Breast epithelium (tissue), 4 donors: Measurements from ENCODE around the gene UPP2. TPM values are rescaled to one million over a fixed set of nuclear protein-coding genes. Genes with fewer than 3 reads are reported as not detected.

ENCODE experiments used
- DNase-seq, 2 donors: peaks; one replicate each; pipeline ENCODE4 v3.0.0-alpha.2; 2019; ENCODE audit warnings: low spot score in 2 of 2
- H3K27ac ChIP-seq, 2 donors: fragments of 200-600 bp; sonication (generic) in 1 of 2; one replicate each; pipeline ENCODE4 v1.5.1; 2016 to 2019; ENCODE audit warnings: mild to moderate bottlenecking in 1 of 2
- H3K27me3 ChIP-seq, 2 donors: fragments of 200-600 bp; sonication (generic) in 1 of 2; one replicate each; pipeline versions ENCODE4 v1.5.1 to v1.6.0; 2017 to 2019; ENCODE audit warnings: control low read depth in 1 of 2, mild to moderate bottlenecking in 1 of 2
- H3K36me3 ChIP-seq: fragments of 200-600 bp; one replicate; pipeline ENCODE4 v1.5.1; 2019
- H3K4me1 ChIP-seq, 2 donors: fragments of 200-600 bp; sonication (generic); one replicate each; pipeline ENCODE4 v1.5.1; 2016 to 2019; ENCODE audit warnings: control low read depth in 1 of 2
- H3K4me3 ChIP-seq, 3 donors: fragments of 200-600 bp; sonication (generic); 1 replicate in 2 of 3; 2 replicates in 1 of 3; pipeline ENCODE4 v1.5.1; 2016 to 2019; ENCODE audit warnings: mild to moderate bottlenecking in 3 of 3, moderate library complexity in 2 of 3
- H3K9me3 ChIP-seq, 2 donors: fragments of 200-600 bp; sonication (generic) in 1 of 2; one replicate each; pipeline ENCODE4 v1.5.1; 2016 to 2019; ENCODE audit warnings: control low read depth in 1 of 2
- CTCF ChIP-seq, 3 donors: fragments of 450-650 bp; IDR thresholded peaks; one replicate each; pipeline ENCODE4 v1.5.1; 2016 to 2017; ENCODE audit warnings: antibody characterized with exemption in 3 of 3, mild to moderate bottlenecking in 3 of 3, moderate library complexity in 3 of 3
- POLR2A ChIP-seq: fragments of 450-650 bp; IDR thresholded peaks from one replicate; pipeline ENCODE4 v1.6.1; 2016; ENCODE audit warnings: antibody characterized with exemption, mild to moderate bottlenecking, moderate library complexity
- POLR2AphosphoS5 ChIP-seq, 3 donors: sonication (generic); formaldehyde crosslinking; IDR thresholded peaks; one replicate each; pipeline ENCODE4 v1.6.1; 2017; ENCODE audit warnings: antibody characterized with exemption in 3 of 3
- intact Hi-C: fragments of 100-400 bp; cut with DNase I; formaldehyde crosslinking; loops from one replicate; pipeline ENCODE4 v1.15.1; 2023; ENCODE audit warnings: low total_unique reads
- total RNA-seq, 3 donors: library from RNA; depleted of rRNA; stranded (reverse); fragments of >200 nt; gene quantifications; one replicate each; pipeline ENCODE4 v1.1.0, GENCODE V29; 2016

Gene UPP2
- total RNA-seq, 3 donors from 2014 or later = 0.16 TPM; not detected in 2

DNA sequence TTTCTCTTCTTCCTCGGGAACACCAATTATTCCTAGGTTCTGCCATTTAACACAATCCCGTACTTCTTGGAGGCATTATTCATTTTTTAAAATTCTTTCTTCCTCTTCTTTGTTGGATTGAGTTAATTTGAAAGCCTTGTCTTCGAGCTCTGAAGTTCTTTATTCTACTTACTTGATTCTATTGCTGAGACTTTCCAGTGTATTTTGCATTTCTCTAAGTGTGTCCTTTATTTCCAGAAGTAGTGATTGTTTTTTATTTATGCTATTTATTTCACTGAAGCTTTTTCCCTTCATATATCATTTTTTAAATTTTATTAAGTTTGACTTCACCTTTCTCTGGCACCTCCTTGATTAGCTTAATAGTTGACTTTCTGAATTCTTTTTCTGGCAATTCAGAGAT lies 13.6 kb upstream of the UPP2 start:
- Histone ChIP-seq H3K27me3 (no peaks in the 10 kb centered on the region), H3K36me3 (no peaks in the 10 kb centered on the region), H3K4me3 (no peak overlapping the region), H3K27ac (no peak overlapping the region), H3K9me3 (peaks cover 0 to 5% of the 10 kb centered on the region in 2 donors), H3K4me1 (no peaks in the 10 kb centered on the region)
- TF ChIP-seq POLR2A = no peak
- intact Hi-C loops = no loop called here
- no peak for DNase-seq

- no peak for DNase-seq
- Histone ChIP-seq H3K9me3 (peaks cover 0 to 5% of the 10 kb centered on the region in 2 donors), H3K36me3 (no peaks in the 10 kb centered on the region), H3K4me1 (no peaks in the 10 kb centered on the region), H3K4me3 (no peak overlapping the region), H3K27ac (no peak overlapping the region), H3K27me3 (no peaks in the 10 kb centered on the region)
- intact Hi-C loops = no loop called here
- TF ChIP-seq CTCF (IDR thresholded peaks at IDR 0.05) (no peak), POLR2A (no peak), POLR2AphosphoS5 (IDR thresholded peaks at IDR 0.05) (no peak)
These were observed 12.4 kb upstream of the UPP2 start for GRCh38 chr2:158089322-158089721.

- no peaks in the 10 kb centered on the region for H3K36me3 ChIP-seq
- no peaks in the 10 kb centered on the region for H3K27me3 ChIP-seq
- intact Hi-C loops = no loop called here
- no peaks in the 10 kb centered on the region for H3K9me3 ChIP-seq
- DNase-seq = no peak
- no peaks in the 10 kb centered on the region for H3K4me1 ChIP-seq
- TF ChIP-seq POLR2AphosphoS5 (IDR thresholded peaks at IDR 0.05) (no peak), POLR2A (no peak), CTCF (IDR thresholded peaks at IDR 0.05) (no peak)
- no peak overlapping the region for H3K27ac ChIP-seq
- no peak overlapping the region for H3K4me3 ChIP-seq
These were observed 10.0 kb upstream of the UPP2 start for GRCh38 chr2:158091647-158092046.

- no peak for TF ChIP-seq CTCF (IDR thresholded peaks at IDR 0.05)
- TF ChIP-seq POLR2A = no peak
- TF ChIP-seq POLR2AphosphoS5 (IDR thresholded peaks at IDR 0.05) = no peak
These were observed 7.1 kb upstream of the UPP2 start for GRCh38 chr2:158094487-158095092.

GRCh38 chr2:158095269-158095668 lies 6.4 kb upstream of the UPP2 start:
- intact Hi-C loops = no loop called here
- H3K27me3 ChIP-seq = no peaks in the 10 kb centered on the region
- H3K4me3 ChIP-seq = no peak overlapping the region
- no peaks in the 10 kb centered on the region for H3K9me3 ChIP-seq
- H3K27ac ChIP-seq = no peak overlapping the region
- DNase-seq = no peak
- H3K36me3 ChIP-seq = no peaks in the 10 kb centered on the region
- no peaks in the 10 kb centered on the region for H3K4me1 ChIP-seq
- no peak for TF ChIP-seq POLR2A
- TF ChIP-seq POLR2AphosphoS5 (IDR thresholded peaks at IDR 0.05) = no peak
- TF ChIP-seq CTCF (IDR thresholded peaks at IDR 0.05) = no peak

More at GRCh38 chr2:158094487-158095092, 7.1 kb upstream of the UPP2 start:
- intact Hi-C loops = no loop called here
- no peak overlapping the region for H3K27ac ChIP-seq
- H3K36me3 ChIP-seq = no peaks in the 10 kb centered on the region
- H3K9me3 ChIP-seq = no peaks in the 10 kb centered on the region
- no peak for DNase-seq
- no peak overlapping the region for H3K4me3 ChIP-seq
- H3K4me1 ChIP-seq = no peaks in the 10 kb centered on the region
- no peaks in the 10 kb centered on the region for H3K27me3 ChIP-seq

DNA sequence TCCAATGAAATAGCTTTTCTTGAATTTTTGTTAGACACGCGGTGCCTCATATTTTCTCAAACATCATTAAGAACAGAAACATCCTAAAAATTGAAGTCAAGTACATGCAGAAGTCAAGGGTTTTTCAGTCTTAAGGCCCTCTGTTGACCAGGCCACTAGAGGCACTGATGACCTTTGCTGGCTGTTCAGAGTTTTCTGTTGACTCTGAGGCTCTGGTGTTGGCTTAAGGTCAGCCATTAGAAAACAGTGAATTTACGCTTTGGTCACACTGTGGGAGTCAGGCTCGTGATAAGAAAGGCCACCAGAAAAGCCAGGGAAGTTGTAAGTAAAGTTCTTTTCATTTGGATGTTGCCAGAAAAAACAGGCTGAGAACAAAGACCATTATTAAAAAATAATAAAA lies 5.8 kb upstream of the UPP2 start:
- H3K9me3 ChIP-seq = no peaks in the 10 kb centered on the region
- TF ChIP-seq POLR2AphosphoS5 (IDR thresholded peaks at IDR 0.05) (no peak), CTCF (IDR thresholded peaks at IDR 0.05) (no peak), POLR2A (no peak)
- no peaks in the 10 kb centered on the region for H3K36me3 ChIP-seq
- H3K27ac ChIP-seq = no peak overlapping the region
- H3K4me1 ChIP-seq = no peaks in the 10 kb centered on the region
- no peak for DNase-seq
- H3K27me3 ChIP-seq = no peaks in the 10 kb centered on the region
- intact Hi-C loops = no loop called here
- no peak overlapping the region for H3K4me3 ChIP-seq
